A673 (cell line): ENCODE measurements around the gene EXD2.

ENCODE experiments used
- EZH2 ChIP-seq: fragments of 200-600 bp; sonication (generic); IDR thresholded peaks from 2 replicates; pipeline ENCODE4 v1.6.1; 2017; ENCODE audit warnings: borderline replicate concordance, low read depth, mild to moderate bottlenecking, mixed read lengths, antibody characterized with exemption, low read length; ENCODE audit not compliant: poor library complexity, severe bottlenecking
- TF ChIP-seq, protein P1 (sequence below): fragments of 300-800, 200-600 bp; sonication (generic); conservative IDR thresholded peaks from 2 replicates; pipeline ENCODE4 v1.5.1; 2017; ENCODE audit warnings: low read depth, mild to moderate bottlenecking, antibody characterized with exemption, low read length, moderate library complexity, mixed read lengths

DNA sequence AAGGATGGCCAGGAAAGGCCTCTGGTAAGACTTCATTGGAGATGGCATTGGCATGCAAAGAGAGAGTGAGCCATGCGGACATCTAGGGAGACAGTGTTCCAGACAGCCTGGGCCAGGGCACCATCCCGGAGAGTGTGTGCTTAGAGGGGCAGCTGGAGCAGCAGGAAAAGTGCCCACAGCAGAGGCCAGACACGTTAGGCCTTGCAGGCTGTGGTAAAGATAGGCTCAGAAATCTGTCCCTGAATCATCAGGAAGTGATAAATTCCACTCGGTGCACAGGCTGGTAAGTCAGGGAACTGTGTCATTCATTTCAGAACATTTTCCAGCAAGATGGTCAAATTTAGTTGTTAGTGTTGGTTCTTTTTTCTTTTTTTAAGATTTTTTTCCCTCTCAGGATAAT is 77.5 kb downstream of the EXD2 start:
- TF ChIP-seq, protein P1, sequence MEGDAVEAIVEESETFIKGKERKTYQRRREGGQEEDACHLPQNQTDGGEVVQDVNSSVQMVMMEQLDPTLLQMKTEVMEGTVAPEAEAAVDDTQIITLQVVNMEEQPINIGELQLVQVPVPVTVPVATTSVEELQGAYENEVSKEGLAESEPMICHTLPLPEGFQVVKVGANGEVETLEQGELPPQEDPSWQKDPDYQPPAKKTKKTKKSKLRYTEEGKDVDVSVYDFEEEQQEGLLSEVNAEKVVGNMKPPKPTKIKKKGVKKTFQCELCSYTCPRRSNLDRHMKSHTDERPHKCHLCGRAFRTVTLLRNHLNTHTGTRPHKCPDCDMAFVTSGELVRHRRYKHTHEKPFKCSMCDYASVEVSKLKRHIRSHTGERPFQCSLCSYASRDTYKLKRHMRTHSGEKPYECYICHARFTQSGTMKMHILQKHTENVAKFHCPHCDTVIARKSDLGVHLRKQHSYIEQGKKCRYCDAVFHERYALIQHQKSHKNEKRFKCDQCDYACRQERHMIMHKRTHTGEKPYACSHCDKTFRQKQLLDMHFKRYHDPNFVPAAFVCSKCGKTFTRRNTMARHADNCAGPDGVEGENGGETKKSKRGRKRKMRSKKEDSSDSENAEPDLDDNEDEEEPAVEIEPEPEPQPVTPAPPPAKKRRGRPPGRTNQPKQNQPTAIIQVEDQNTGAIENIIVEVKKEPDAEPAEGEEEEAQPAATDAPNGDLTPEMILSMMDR: no peak
- no peak for TF ChIP-seq EZH2
